Panc1 (cell line): ENCODE results near the gene DHRS7.

Experiments used
- CTCF ChIP-seq: fragments of 450-650 bp; IDR thresholded peaks from 2 replicates; pipeline ENCODE4 v1.5.1; 2017; ENCODE audit warnings: mild to moderate bottlenecking
- REST ChIP-seq, 2 experiments: IDR thresholded peaks; 2 replicates each; pipeline ENCODE4 v1.6.1; 2011 to 2012; ENCODE audit warnings: low read depth in 2 of 2, control low read depth in 1 of 2, low read length in 1 of 2, mild to moderate bottlenecking in 1 of 2, moderate library complexity in 1 of 2; ENCODE audit not compliant: insufficient read depth in 1 of 2
- SIN3A ChIP-seq: IDR thresholded peaks from 2 replicates; pipeline ENCODE4 v1.6.1; 2012; ENCODE audit warnings: low read depth, mild to moderate bottlenecking, low read length, moderate library complexity, borderline replicate concordance; ENCODE audit not compliant: insufficient read depth
- TCF7L2 ChIP-seq: IDR thresholded peaks from 2 replicates; pipeline ENCODE4 v1.6.1; 2011; ENCODE audit warnings: mild to moderate bottlenecking, low read depth, low read length, inconsistent platforms

- TF ChIP-seq CTCF: no peak
- no peak for TF ChIP-seq TCF7L2
- TF ChIP-seq REST (IDR thresholded peaks at IDR 0.05; ENCODE audit: insufficient read depth in 1 of 2, low read depth in 2 of 2, low read length in 1 of 2): no peak
- TF ChIP-seq SIN3A: no peak
These were observed 5.8 kb upstream of the DHRS7 start for GRCh38 chr14:60170948-60171347.
